IMR-90 (cell line): Measurements from ENCODE around the gene STX4. TPM values are rescaled to one million over a fixed set of nuclear protein-coding genes. Genes with fewer than 3 reads are reported as not detected.
"Not testable (repeated sequence)": the region's sequence is repeated elsewhere in the genome, so short reads cannot be mapped to it uniquely, and the experiment has no call there.

ENCODE experiments used
- ATAC-seq: fragments of 200-7000 bp; cut with Tn5 transposase; 2 replicates; pipeline ENCODE4 v1.9.1; 2020; ENCODE audit warnings: low read depth, mild to moderate bottlenecking, moderate library complexity
- BruUV-seq: library from RNA; stranded (reverse); fragments of 400-500 nt; replicated peaks from 2 replicates; lab custom pipeline; 2021; lab: Mats Ljungman, UMichigan
- CTCF ChIA-PET: fragments of 300-600 bp; formaldehyde crosslinking; extraction: SDS; loops from one replicate; lab custom pipeline; 2021; ENCODE audit warnings: antibody characterized with exemption; lab: Yijun Ruan, JAX
- POLR2A ChIA-PET: fragments of 300-600 bp; sonication (Branson Sonifier 250); formaldehyde crosslinking; loops from one replicate; lab custom pipeline; 2022; ENCODE audit warnings: antibody characterized with exemption; ENCODE audit not compliant: unreplicated experiment; lab: Charles Lee
- DNase-seq: peaks from one replicate; pipeline ENCODE4 v3.0.0; 2013
- H2AFZ ChIP-seq: replicated peaks from 2 replicates; pipeline ENCODE3; 2013; ENCODE audit warnings: low read length, mild to moderate bottlenecking; ENCODE audit not compliant: poor library complexity
- H2AK5ac ChIP-seq: 2 replicates; pipeline ENCODE4 v1.6.1; 2013; ENCODE audit warnings: low read depth, low read length, inconsistent platforms
- H2AK9ac ChIP-seq: replicated peaks from 2 replicates; pipeline ENCODE3; 2013; ENCODE audit warnings: mild to moderate bottlenecking, low read depth, low read length, moderate library complexity; ENCODE audit not compliant: poor library complexity
- H2BK120ac ChIP-seq: 2 replicates; pipeline ENCODE4 v1.6.1; 2013; ENCODE audit warnings: low read depth, low read length, inconsistent platforms
- H2BK15ac ChIP-seq: 3 replicates; pipeline ENCODE4 v1.6.1; 2013; ENCODE audit warnings: low read depth, low read length, inconsistent platforms
- H2BK20ac ChIP-seq: 2 replicates; pipeline ENCODE4 v1.6.1; 2013; ENCODE audit warnings: low read depth, mild to moderate bottlenecking, inconsistent platforms, low read length, moderate library complexity
- H2BK5ac ChIP-seq: 2 replicates; pipeline ENCODE4 v1.6.1; 2013; ENCODE audit warnings: mild to moderate bottlenecking, low read depth, low read length, inconsistent platforms; ENCODE audit not compliant: poor library complexity, severe bottlenecking
- H3K14ac ChIP-seq: replicated peaks from 2 replicates; pipeline ENCODE4 v1.6.1; 2013; ENCODE audit warnings: low read depth, low read length, inconsistent platforms
- H3K18ac ChIP-seq: 2 replicates; pipeline ENCODE4 v1.6.1; 2013; ENCODE audit warnings: low read depth, low read length, control low read depth
- H3K23ac ChIP-seq: 2 replicates; pipeline ENCODE4 v1.6.1; 2013; ENCODE audit warnings: low read depth, low read length, inconsistent platforms
- H3K27ac ChIP-seq: 2 replicates; pipeline ENCODE4 v1.5.1; 2013; ENCODE audit warnings: mild to moderate bottlenecking, control low read depth, low read length; ENCODE audit not compliant: insufficient read depth
- H3K27me3 ChIP-seq: 2 replicates; pipeline ENCODE4 v1.6.1; 2013; ENCODE audit warnings: low read length; ENCODE audit not compliant: control insufficient read depth, insufficient read depth
- H3K36me3 ChIP-seq: 2 replicates; pipeline ENCODE4 v1.6.1; 2013; ENCODE audit warnings: low read length, mixed read lengths; ENCODE audit not compliant: control insufficient read depth, insufficient read depth
- H3K4ac ChIP-seq: 2 replicates; pipeline ENCODE4 v1.6.1; 2013; ENCODE audit warnings: low read depth, low read length, inconsistent platforms
- H3K4me1 ChIP-seq: 2 replicates; pipeline ENCODE4 v1.6.1; 2013; ENCODE audit warnings: low read length, mixed read lengths; ENCODE audit not compliant: control insufficient read depth, insufficient read depth
- H3K4me2 ChIP-seq: 2 replicates; pipeline ENCODE4 v1.6.1; 2013; ENCODE audit warnings: low read depth, mild to moderate bottlenecking, control low read depth, low read length, moderate library complexity
- H3K4me3 ChIP-seq: 2 replicates; pipeline ENCODE4 v1.5.1; 2013; ENCODE audit warnings: low read depth, mild to moderate bottlenecking, control low read depth, low read length, moderate library complexity; ENCODE audit not compliant: insufficient read depth
- H3K56ac ChIP-seq: 2 replicates; pipeline ENCODE4 v1.6.1; 2013; ENCODE audit warnings: low read length, inconsistent platforms; ENCODE audit not compliant: insufficient read depth; ENCODE audit errors: extremely low read depth
- H3K79me1 ChIP-seq, 2 experiments: 2 replicates each; pipeline ENCODE4 v1.6.1; 2013; ENCODE audit warnings: low read length in 2 of 2, inconsistent platforms in 1 of 2, low read depth in 1 of 2
- H3K9ac ChIP-seq: 2 replicates; pipeline ENCODE4 v1.6.1; 2013; ENCODE audit warnings: low read depth, low read length, control low read depth
- H3K9me1 ChIP-seq: 2 replicates; pipeline ENCODE4 v1.6.1; 2013; ENCODE audit warnings: low read length, inconsistent platforms; ENCODE audit not compliant: insufficient read depth
- H3K9me3 ChIP-seq: 2 replicates; pipeline ENCODE4 v1.6.1; 2013; ENCODE audit warnings: low read length; ENCODE audit not compliant: control insufficient read depth, insufficient read depth
- H4K20me1 ChIP-seq: 2 replicates; pipeline ENCODE4 v1.6.1; 2013; ENCODE audit warnings: low read length, inconsistent platforms; ENCODE audit not compliant: insufficient read depth
- H4K5ac ChIP-seq: 2 replicates; pipeline ENCODE4 v1.6.1; 2013; ENCODE audit warnings: mild to moderate bottlenecking, low read depth, low read length, control low read depth
- H4K8ac ChIP-seq, 2 experiments: 2 replicates each; pipeline ENCODE4 v1.6.1; 2013; ENCODE audit warnings: low read depth in 2 of 2, low read length in 2 of 2, control low read depth in 1 of 2, inconsistent platforms in 1 of 2
- H4K91ac ChIP-seq: 2 replicates; pipeline ENCODE4 v1.6.1; 2013; ENCODE audit warnings: low read depth, low read length, inconsistent platforms; ENCODE audit not compliant: insufficient read depth
- dilution Hi-C: fragments of 300-500 bp; cut with HindIII; formaldehyde crosslinking; loops from one replicate; pipeline ENCODE4 v1.14.3; 2018; ENCODE audit warnings: low sequenced_read_pairs; ENCODE audit not compliant: unreplicated experiment
- in situ Hi-C: fragments of 300-500 bp; cut with MboI; formaldehyde crosslinking; loops from 3 replicates; pipeline ENCODE4 v1.14.3; 2019; ENCODE audit warnings: low sequenced_read_pairs, inconsistent platforms, mixed read lengths
- intact Hi-C: fragments of 100-400 bp; cut with micrococcal nuclease; formaldehyde crosslinking; loops from 2 replicates; pipeline ENCODE4 v1.10.0; 2022
- polyA plus RNA-seq, 3 experiments: library from polyadenylated mRNA; depleted of rRNA; stranded (reverse); fragments of >200 nt; gene quantifications; 2 replicates each; pipeline ENCODE4 v1.2.3, GENCODE V29; 2012; ENCODE audit warnings: low replicate concordance in 1 of 3
- total RNA-seq: library from RNA; depleted of rRNA; stranded (reverse); fragments of >200 nt; gene quantifications from 2 replicates; pipeline ENCODE4 v1.2.3, GENCODE V29; 2012

The STX4 gene
- total and polyA plus RNA-seq, 2 of the 4 experiments (the other 2 are of a cell fraction) = 23.5 to 67.9 TPM

DNA sequence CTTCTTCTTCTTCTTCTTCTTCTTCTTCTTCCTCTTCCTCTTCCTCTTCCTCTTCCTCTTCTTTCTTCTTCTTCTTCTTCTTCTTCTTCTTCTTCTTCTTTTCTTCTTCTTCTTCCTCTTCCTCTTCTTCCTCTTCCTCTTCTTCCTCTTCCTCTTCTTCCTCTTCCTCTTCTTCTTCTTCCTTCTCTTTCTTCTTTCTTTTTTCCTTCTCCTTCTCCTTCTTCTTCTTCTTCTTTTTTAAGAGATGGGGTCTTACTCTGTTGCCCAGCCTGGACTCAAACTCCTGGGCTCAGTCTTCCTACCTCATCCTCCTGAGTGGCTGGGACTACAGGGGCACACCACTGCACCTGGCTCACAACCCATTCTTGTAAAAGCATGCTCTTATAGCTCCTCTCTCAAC is 20.1 kb upstream of the STX4 start:
- in situ Hi-C loops = not testable (repeated sequence)

More for the DNA sequence above, 20.1 kb upstream of the STX4 start:
- H2BK15ac ChIP-seq, H3K27me3 ChIP-seq, H3K9ac ChIP-seq, intact Hi-C loops, H2BK5ac ChIP-seq, H3K56ac ChIP-seq, BruUV-seq, POLR2A ChIA-PET, H3K36me3 ChIP-seq, H2AK9ac ChIP-seq, DNase-seq, dilution Hi-C loops, H3K4ac ChIP-seq, H2AK5ac ChIP-seq, H4K91ac ChIP-seq, H3K4me3 ChIP-seq, ATAC-seq, H3K9me1 ChIP-seq, H4K8ac ChIP-seq, H3K18ac ChIP-seq, H3K27ac ChIP-seq, H2BK20ac ChIP-seq, H3K23ac ChIP-seq, H3K14ac ChIP-seq, H4K20me1 ChIP-seq, H2BK120ac ChIP-seq, H3K9me3 ChIP-seq, CTCF ChIA-PET, H3K4me2 ChIP-seq, H2AFZ ChIP-seq, H4K5ac ChIP-seq: not testable (repeated sequence)
- Histone ChIP-seq H3K79me1 (peaks cover 4 to 17% of the 10 kb centered on the region in 2 experiments; a peak in 3 of 4 replicates), H3K4me1 (peaks cover 17% of the 10 kb centered on the region)
